ENCODE results near the gene SRL.

DNA sequence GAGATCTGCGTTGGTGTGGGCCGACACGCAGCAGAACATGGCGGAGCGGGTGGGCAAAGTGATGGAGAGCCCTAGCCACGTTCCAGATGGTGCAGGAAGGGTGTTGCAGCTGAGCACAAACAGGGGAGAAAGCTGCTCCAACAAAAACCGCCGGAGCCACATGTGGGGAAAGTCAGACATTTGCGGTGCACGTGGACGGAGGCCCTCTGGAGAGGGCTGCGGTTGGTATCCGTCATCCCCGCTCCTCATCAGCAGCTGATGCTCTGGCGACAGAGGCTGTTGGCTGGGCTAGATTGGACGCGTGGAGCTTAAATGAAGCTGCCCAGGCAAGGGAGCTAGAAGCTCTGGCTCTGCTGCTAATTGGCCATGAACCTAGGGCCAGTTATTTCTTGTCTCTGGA is 82.2 kb downstream of the SRL start:
- TF ChIP-seq EZH2 (IDR thresholded peaks at IDR 0.05; ENCODE audit: insufficient read depth, poor library complexity, severe bottlenecking) (no peak), EZH2phosphoT487 (IDR thresholded peaks at IDR 0.05; ENCODE audit: insufficient read depth, low read depth) (no peak)

Data from GM23248 (cell line).